HG03442 (cell line): ENCODE data around the gene NDUFAF4.

Experiments used
- ATAC-seq: cut with Tn5 transposase; IDR thresholded peaks from one replicate; pipeline ENCODE4 v1.9.1; 2021; ENCODE audit warnings: mild to moderate bottlenecking, moderate library complexity; ENCODE audit not compliant: unreplicated experiment

NDUFAF4 gene

GRCh38 chr6:96899451-96899998 lies 1.8 kb upstream of the NDUFAF4 start:
- no peak for ATAC-seq

- no peak for ATAC-seq
These were observed 1.3 kb upstream of the NDUFAF4 start for GRCh38 chr6:96899019-96899418.

- no peak for ATAC-seq
These were observed 655 bp upstream of the NDUFAF4 start for GRCh38 chr6:96898241-96898851.

GRCh38 chr6:96889146-96889545 lies 8.5 kb downstream of the NDUFAF4 start:
- ATAC-seq, result no peak

GRCh38 chr6:96888745-96889144 lies 8.9 kb downstream of the NDUFAF4 start:
- no peak for ATAC-seq

GRCh38 chr6:96886519-96886918 lies 11.2 kb downstream of the NDUFAF4 start:
- ATAC-seq, result no peak

- ATAC-seq, result peak; percentile 96
These were observed 12.5 kb downstream of the NDUFAF4 start for GRCh38 chr6:96885187-96885631.

- no peak for ATAC-seq
These were observed 19.5 kb downstream of the NDUFAF4 start for GRCh38 chr6:96878143-96878542.

- no peak for ATAC-seq
These were observed 20.7 kb downstream of the NDUFAF4 start for GRCh38 chr6:96876886-96877545.

- ATAC-seq, result no peak
These were observed 24.7 kb downstream of the NDUFAF4 start for GRCh38 chr6:96872976-96873375.

GRCh38 chr6:96865055-96865405 lies 32.7 kb downstream of the NDUFAF4 start:
- no peak for ATAC-seq

GRCh38 chr6:96864216-96865054 lies 33.3 kb downstream of the NDUFAF4 start:
- no peak for ATAC-seq

GRCh38 chr6:96862560-96862959 lies 35.1 kb downstream of the NDUFAF4 start:
- no peak for ATAC-seq

- ATAC-seq, result no peak
These were observed 36.1 kb downstream of the NDUFAF4 start for GRCh38 chr6:96861588-96861987.

GRCh38 chr6:96856856-96857255 lies 40.8 kb downstream of the NDUFAF4 start:
- no peak for ATAC-seq

- ATAC-seq, result no peak
These were observed 44.6 kb downstream of the NDUFAF4 start for GRCh38 chr6:96853083-96853482.

- no peak for ATAC-seq
These were observed 45.1 kb downstream of the NDUFAF4 start for GRCh38 chr6:96852605-96853004.

- ATAC-seq, result no peak
These were observed 45.8 kb downstream of the NDUFAF4 start for GRCh38 chr6:96851858-96852257.

GRCh38 chr6:96849615-96850014 lies 48.1 kb downstream of the NDUFAF4 start:
- no peak for ATAC-seq

GRCh38 chr6:96844530-96844929 lies 53.2 kb downstream of the NDUFAF4 start:
- no peak for ATAC-seq

GRCh38 chr6:96841345-96841744 lies 56.3 kb downstream of the NDUFAF4 start:
- ATAC-seq, result no peak
